ENCODE measurements around the gene SETD2. TPM values are rescaled to one million over a fixed set of nuclear protein-coding genes. Genes with fewer than 3 reads are reported as not detected.
"Not testable (repeated sequence)": the region's sequence is repeated elsewhere in the genome, so short reads cannot be mapped to it uniquely, and the experiment has no call there.

The SETD2 gene
- total RNA-seq, 1 donor from 2014 or later: 65.7 TPM

- POLR2A ChIA-PET: no interaction called here
- CTCF ChIA-PET: interaction anchor here (1.2 kb wide), 1 partner anchor 16 kb away, joined by 3 read pairs; no protein-coding TSS in a partner anchor
- H3K36me3 Mint-ChIP-seq (ENCODE audit: low read depth): peaks cover 65% of the 10 kb centered on the region
- ATAC-seq (ENCODE audit: low read depth) (no peak), DNase-seq (no peak)
- peaks cover 20% of the 10 kb centered on the region for H3K4me1 Mint-ChIP-seq
- H3K9me3 Mint-ChIP-seq: no peaks in the 10 kb centered on the region
- H3K27me3 Mint-ChIP-seq: no peaks in the 10 kb centered on the region
- intact Hi-C loops (cut with micrococcal nuclease): no loop called here
- no peak overlapping the region for H3K4me3 Mint-ChIP-seq
- H3K27ac Mint-ChIP-seq: no peak overlapping the region
- TF ChIP-seq, protein P1, sequence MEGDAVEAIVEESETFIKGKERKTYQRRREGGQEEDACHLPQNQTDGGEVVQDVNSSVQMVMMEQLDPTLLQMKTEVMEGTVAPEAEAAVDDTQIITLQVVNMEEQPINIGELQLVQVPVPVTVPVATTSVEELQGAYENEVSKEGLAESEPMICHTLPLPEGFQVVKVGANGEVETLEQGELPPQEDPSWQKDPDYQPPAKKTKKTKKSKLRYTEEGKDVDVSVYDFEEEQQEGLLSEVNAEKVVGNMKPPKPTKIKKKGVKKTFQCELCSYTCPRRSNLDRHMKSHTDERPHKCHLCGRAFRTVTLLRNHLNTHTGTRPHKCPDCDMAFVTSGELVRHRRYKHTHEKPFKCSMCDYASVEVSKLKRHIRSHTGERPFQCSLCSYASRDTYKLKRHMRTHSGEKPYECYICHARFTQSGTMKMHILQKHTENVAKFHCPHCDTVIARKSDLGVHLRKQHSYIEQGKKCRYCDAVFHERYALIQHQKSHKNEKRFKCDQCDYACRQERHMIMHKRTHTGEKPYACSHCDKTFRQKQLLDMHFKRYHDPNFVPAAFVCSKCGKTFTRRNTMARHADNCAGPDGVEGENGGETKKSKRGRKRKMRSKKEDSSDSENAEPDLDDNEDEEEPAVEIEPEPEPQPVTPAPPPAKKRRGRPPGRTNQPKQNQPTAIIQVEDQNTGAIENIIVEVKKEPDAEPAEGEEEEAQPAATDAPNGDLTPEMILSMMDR (IDR thresholded peaks at IDR 0.05): no peak
Measured at GRCh38 chr3:47041114-47041513, 122.8 kb downstream of the SETD2 start.

GRCh38 chr3:47037302-47037701 is 126.6 kb downstream of the SETD2 start:
- POLR2A ChIA-PET; ATAC-seq (ENCODE audit: low read depth); H3K4me3 Mint-ChIP-seq; DNase-seq; intact Hi-C loops (cut with micrococcal nuclease); H3K9me3 Mint-ChIP-seq; H3K27me3 Mint-ChIP-seq; CTCF ChIA-PET: not testable (repeated sequence)
- peaks cover 17% of the 10 kb centered on the region for H3K4me1 Mint-ChIP-seq
- peaks cover 78% of the 10 kb centered on the region for H3K36me3 Mint-ChIP-seq (ENCODE audit: low read depth)
- peak overlapping the region; percentile 80 for H3K27ac Mint-ChIP-seq

- no peak for DNase-seq
- CTCF ChIA-PET: interaction anchor here (1.5 kb wide), 1 partner anchor 39 kb away, joined by 4 read pairs; no protein-coding TSS in a partner anchor
- intact Hi-C loops (cut with micrococcal nuclease): no loop called here
- Mint-ChIP-seq H3K9me3 (no peaks in the 10 kb centered on the region), H3K27ac (no peak overlapping the region), H3K4me1 (peaks cover 25% of the 10 kb centered on the region), H3K36me3 (ENCODE audit: low read depth) (peaks cover 77% of the 10 kb centered on the region), H3K27me3 (no peaks in the 10 kb centered on the region), H3K4me3 (no peak overlapping the region)
- TF ChIP-seq, protein P1 (IDR thresholded peaks at IDR 0.05): no peak
- ATAC-seq (ENCODE audit: low read depth): no peak
- POLR2A ChIA-PET: no interaction called here
Measured at GRCh38 chr3:47036145-47036544, 127.8 kb downstream of the SETD2 start.

DNA sequence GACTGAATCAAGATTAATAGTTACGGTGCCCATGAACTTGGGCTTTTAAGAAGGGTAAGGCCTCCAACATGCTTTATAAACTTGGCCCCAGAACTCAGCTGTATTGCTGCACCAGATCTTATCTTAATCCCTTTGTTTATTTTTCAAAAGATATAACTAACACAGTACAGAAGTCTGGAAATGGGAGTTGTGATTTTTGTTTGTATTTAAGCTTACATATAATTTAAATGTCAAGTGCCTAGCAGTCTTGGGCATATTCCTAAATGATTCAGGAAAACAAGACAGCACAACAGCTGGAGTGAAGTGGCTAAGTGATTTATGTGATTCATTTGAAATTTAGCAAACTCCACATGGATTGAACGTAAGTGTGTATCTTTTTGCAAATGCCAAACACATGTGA is 128.3 kb downstream of the SETD2 start:
- intact Hi-C loops (cut with micrococcal nuclease): no loop called here
- ChIA-PET POLR2A (no interaction called here), CTCF (interaction anchor here (1.5 kb wide), 1 partner anchor 38 kb away, joined by 4 read pairs; no protein-coding TSS in a partner anchor)
- H3K9me3 Mint-ChIP-seq: no peaks in the 10 kb centered on the region
- H3K4me3 Mint-ChIP-seq: no peak overlapping the region
- peaks cover 75% of the 10 kb centered on the region for H3K36me3 Mint-ChIP-seq (ENCODE audit: low read depth)
- H3K4me1 Mint-ChIP-seq: peaks cover 30% of the 10 kb centered on the region
- DNase-seq (no peak), ATAC-seq (ENCODE audit: low read depth) (no peak)
- TF ChIP-seq, protein P1 (IDR thresholded peaks at IDR 0.05): no peak
- no peaks in the 10 kb centered on the region for H3K27me3 Mint-ChIP-seq
- no peak overlapping the region for H3K27ac Mint-ChIP-seq

GRCh38 chr3:47034868-47035489 is 128.9 kb downstream of the SETD2 start:
- intact Hi-C loops (cut with micrococcal nuclease): no loop called here

DNA sequence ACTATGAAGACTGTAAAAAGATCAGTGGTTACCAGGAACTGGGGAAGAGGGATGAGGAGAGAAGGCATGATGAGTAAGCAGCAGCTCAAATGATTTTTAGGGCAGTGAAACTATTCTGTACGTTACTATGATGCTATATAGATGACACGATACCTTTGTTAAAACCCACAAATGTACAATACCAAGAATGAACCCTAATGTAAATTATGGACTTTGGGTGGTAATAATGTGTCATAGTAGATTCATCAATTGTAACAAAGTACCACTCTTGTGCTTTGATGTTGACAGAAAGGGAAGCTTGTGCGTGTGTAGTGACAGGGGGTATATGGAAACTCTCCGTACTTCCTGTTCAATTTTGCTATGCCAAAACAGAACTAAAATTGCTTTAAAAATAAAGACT is 132.9 kb downstream of the SETD2 start:
- H3K27me3 Mint-ChIP-seq; H3K9me3 Mint-ChIP-seq; intact Hi-C loops (cut with micrococcal nuclease); H3K4me3 Mint-ChIP-seq; DNase-seq: not testable (repeated sequence)
- ATAC-seq (ENCODE audit: low read depth): peak; percentile 45
- Mint-ChIP-seq H3K4me1 (peaks cover 20% of the 10 kb centered on the region), H3K27ac (peak overlapping the region; percentile 80), H3K36me3 (ENCODE audit: low read depth) (peaks cover 74% of the 10 kb centered on the region)
- CTCF ChIA-PET: interaction anchor here (1.3 kb wide), 1 partner anchor 121 kb away, joined by 3 read pairs; no protein-coding TSS in a partner anchor
- POLR2A ChIA-PET: interaction anchor here (0.8 kb wide), 1 partner anchor 54 kb away, joined by 3 read pairs; the partner anchor contains the start of gene CCDC12

More at GRCh38 chr3:47034868-47035489, 128.9 kb downstream of the SETD2 start:
- POLR2A ChIA-PET: no interaction called here
- no peak for DNase-seq
- H3K36me3 Mint-ChIP-seq (ENCODE audit: low read depth): peaks cover 72% of the 10 kb centered on the region
- no peaks in the 10 kb centered on the region for H3K27me3 Mint-ChIP-seq
- peaks cover 32% of the 10 kb centered on the region for H3K4me1 Mint-ChIP-seq
- ATAC-seq (ENCODE audit: low read depth): no peak
- no peaks in the 10 kb centered on the region for H3K9me3 Mint-ChIP-seq
- TF ChIP-seq, protein P1 (IDR thresholded peaks at IDR 0.05): no peak
- H3K4me3 Mint-ChIP-seq: no peak overlapping the region
- CTCF ChIA-PET: interaction anchor here (1.5 kb wide), 1 partner anchor 38 kb away, joined by 4 read pairs; no protein-coding TSS in a partner anchor
- H3K27ac Mint-ChIP-seq: no peak overlapping the region
